HG03066 (cell line): Measurements from ENCODE around the gene TTYH3.

Experiments
- ATAC-seq: cut with Tn5 transposase; IDR thresholded peaks from one replicate; pipeline ENCODE4 v1.9.1; 2021; ENCODE audit warnings: low read depth; ENCODE audit not compliant: unreplicated experiment

The TTYH3 gene

DNA sequence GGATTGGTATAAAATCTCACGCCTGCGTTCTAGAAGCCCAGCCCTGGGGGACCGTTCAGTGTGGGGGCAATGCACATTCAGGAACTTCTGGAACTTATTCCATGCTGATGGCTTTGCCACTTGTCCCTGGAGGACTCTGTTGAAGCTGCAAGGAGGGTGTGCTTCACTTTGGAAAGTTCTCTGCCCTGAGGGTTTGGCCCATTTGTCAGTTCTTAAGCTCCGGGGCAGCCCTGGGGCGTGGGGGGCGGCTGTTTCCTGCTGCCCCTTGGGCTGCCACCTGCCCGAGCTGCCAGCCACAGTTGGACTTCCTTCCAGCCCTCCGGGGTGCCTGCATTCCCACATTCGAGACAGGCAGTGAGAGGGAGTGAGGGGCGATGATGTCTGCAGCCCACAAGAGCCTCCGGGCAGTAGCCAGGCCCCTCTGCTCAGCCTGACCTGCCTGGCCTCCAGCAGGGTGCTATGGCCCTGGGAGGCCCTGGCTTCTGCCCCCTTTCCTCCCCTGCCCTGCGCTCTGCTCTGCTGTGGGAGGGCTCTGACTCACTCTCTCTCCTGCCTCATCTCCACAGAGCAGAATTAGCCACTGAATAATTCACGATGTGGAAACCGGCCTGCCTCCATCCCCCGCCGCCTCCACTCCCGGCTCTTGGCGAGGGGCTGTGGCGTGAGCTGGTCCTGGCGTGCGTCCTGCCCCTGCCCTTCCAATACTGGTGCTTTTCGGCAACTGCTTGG is 1.9 kb downstream of the TTYH3 start:
- ATAC-seq, result no peak

DNA sequence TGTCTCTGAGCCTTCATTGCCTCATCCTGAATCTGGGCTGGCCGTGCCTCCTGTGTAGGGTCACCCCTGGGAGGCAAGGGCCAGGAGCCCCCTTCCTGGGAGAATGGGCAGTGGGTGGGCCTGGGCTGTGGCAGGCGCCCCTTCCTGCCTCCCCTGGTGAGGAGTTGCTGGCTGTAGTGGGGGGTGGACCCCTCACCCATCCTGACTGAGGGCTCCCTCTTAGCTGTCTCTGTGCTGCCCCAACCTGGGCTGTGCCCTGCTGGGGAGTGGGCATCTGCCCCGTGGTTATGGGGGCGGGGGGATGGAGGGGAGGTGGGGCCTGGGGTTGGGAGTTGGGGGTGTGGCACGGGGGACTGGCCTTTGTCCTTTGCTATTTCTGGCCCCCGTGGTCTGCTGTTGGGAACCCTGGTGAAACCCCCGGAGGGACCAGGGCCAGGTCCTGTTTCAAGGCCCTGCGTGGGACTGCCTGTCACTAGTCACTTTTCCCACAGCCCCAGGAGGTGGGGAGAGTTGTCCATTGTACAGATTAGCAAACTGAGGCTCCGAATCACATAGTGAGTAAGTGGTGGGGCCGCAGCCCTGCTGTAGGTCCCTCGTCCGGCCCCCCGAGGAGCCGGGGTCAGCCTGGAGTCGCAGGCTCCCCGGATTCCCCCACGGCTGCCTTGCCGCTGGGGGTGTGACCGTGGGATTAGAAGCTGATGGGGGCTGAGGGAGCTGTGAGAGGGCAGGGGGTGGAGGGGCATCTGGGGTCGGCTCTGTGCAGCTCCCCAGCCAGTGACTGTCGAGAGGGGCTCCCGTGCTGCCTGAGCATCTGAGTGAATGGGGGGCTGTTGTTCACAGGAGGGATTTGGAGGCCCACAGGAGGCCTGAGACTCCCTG is 2.7 kb downstream of the TTYH3 start:
- no peak for ATAC-seq

DNA sequence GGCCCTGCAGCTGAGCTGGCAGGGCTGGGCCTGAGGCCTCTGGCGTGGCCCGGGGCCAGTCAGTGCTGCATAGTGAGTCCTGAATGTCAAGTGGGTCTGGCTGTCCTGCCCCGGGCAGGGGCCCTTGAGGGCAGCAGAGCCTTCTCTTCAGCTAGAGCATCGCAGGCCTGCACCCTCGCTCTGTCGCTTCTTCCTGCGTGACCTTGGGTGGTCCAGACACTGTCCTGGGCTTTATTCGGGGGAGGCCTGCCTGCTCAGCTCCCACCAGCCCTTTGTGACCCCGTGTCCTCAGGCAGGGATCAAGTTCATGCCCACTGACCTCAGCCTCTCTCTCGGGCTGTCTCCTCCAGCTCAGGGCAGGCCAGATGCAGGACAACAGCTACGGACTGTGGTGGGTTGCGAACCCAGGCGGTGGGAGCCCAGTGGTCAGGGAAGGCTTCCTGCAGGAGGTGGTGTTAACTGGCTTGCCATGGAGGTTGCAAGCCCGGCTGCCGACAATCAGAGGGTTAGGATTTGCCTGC is 3.4 kb downstream of the TTYH3 start:
- no peak for ATAC-seq

DNA sequence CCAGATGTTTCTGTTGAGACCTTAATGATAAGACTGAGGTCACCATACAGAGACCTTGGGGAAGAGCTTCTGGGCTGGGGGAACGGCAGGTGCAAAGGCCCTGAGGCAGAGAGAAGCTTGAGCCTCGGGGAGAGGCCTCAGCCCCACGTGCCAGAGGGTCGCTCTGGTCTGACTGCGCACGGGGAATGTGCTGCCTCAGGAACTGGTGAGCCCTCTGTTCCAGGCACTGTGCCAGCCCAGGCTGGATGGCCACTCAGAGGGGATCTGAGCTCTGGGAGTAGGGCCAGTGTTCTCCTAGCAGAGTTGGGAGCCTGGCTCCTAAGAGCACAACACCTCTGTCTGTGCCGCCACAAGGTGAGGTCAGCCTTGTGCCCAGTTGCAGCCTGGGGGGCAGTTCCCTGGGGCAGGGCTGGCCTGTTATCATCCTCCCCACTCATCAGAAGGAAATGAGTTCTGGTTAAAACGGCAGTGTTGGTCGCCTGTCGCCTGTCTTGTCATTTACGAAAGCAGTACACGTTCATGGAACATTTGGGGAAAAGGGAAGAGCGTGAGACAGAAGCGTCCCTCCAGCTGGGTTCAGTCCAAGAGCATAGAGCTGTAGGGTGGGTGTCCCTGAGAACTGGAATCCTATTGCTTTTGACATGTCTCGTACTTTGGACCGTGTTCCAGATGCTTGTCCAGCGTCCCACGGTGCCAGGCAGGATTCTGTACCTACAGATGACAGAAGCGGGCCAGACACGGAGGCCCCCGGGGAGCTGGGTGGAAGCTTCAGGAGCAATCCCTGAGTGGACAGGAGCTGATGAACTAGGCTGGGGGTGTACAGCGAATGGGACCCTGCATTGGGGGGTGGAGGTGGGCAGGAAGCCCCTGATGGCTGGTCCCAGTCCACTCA is 4.3 kb downstream of the TTYH3 start:
- ATAC-seq, result no peak

DNA sequence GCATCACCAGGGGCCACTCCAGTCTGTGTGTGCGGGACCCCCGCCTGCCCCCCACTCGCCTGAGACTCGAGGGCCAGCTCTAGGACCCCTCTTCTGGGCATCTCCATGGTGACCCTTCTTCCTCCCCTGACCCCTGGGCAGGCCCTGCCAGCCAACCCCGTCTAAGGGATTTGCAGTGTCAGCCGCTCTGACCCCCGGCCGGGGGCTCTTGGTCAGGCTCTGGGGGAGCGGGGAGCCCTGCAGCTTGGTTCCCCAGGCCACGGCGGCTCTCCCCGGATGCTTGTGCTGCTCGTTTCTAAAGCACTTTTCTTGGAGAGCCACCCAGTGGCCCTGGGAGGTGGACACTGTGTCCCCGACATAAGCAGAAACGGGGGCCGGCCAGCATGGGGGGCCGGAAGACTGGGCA is 5.3 kb downstream of the TTYH3 start:
- ATAC-seq, result no peak

DNA sequence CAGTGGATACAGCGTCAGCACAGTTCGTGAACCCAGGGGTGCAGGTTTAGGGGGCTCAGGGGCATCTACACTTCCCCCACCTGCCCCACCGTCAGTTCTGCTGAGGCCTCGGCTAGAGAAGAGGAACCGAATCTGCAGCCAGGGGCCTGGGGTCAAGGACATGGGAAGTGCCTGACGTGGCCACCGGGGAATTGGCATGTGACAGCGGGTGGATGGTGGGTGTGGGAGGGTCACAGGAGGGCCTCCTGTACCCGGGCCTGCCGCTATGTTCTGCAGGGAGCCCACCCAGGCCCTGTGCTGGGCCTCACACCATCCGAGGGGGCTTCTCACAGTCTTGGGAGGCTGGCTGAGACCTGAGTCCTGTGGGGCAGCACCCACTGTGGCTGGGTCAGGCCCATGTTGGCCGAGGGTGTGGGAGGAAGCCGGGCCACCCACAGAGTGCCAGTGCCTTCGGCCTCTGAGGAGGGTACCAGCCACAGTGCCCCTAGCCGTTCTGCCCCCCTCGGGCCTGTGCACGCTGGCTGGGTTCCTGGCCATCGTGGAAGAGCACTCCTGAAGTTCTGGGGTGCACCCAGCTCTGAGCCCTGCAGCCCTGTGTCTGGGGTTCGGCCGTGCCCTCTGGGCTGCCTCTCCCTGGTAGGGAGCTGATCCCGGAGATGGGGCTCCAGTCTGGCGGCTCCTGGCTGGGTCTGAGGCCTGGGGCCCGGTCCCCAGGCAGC is 5.9 kb downstream of the TTYH3 start:
- ATAC-seq, result no peak

DNA sequence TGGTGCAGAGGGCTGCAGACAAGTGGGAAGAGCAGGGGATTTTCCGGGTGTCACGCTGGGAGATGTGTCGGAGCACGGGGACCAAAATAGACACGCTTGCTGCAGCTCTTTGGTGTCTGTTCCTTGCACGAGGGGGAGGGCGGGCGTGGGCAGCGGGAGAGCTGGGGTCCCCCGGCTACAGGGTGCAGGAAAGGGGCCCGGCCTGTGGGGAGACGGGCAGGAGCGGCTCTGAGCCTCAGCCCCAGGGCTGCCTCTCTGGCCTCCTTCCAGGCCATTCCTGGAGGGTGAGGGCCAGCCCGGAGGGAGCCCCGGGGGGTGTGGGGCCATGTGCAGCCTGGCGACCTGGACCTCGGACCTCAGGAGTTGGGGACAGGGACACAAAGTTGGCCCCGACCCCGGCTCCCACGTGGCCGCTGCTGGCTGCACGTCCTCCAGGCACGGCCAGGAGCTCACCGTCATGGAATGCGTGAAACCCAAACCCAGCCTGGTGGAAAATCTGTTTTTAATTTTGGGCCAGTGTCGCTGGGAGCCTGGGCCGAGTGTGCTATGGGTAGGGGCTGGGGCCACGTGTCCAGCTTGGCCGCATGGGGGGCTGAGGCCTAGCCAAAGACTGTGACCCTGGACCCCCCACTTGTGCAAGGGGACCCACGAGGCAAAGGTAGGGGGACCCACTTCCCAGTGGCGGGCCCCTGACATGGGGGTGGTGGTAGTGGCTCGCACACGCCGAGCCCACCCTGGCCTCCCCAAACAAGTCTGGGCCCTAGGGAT is 6.6 kb downstream of the TTYH3 start:
- ATAC-seq, result no peak

DNA sequence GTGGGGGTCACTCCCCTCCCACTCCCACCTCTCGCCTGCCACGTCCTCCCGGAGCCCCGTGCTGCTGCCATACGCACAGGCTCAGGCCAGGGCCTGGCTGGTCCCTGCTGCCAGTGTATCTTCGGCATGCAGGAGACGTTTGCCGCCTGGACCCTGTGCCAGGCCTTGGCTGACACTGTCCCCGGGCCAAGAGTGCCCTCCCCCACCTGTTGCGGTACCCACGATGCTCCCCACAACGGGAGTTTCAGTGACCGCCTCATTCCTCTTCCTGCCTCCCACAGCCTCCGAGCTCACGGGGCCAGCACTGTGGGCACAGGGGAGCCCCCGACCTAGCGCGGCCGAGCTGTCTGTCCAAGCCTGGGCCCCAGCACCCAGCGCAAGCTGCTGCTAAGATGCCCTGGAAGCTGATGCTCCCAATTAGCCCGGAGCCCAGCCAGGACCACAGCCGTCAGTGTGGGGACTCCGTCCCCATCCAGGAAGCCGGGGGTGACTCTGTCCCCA is 7.4 kb downstream of the TTYH3 start:
- no peak for ATAC-seq

DNA sequence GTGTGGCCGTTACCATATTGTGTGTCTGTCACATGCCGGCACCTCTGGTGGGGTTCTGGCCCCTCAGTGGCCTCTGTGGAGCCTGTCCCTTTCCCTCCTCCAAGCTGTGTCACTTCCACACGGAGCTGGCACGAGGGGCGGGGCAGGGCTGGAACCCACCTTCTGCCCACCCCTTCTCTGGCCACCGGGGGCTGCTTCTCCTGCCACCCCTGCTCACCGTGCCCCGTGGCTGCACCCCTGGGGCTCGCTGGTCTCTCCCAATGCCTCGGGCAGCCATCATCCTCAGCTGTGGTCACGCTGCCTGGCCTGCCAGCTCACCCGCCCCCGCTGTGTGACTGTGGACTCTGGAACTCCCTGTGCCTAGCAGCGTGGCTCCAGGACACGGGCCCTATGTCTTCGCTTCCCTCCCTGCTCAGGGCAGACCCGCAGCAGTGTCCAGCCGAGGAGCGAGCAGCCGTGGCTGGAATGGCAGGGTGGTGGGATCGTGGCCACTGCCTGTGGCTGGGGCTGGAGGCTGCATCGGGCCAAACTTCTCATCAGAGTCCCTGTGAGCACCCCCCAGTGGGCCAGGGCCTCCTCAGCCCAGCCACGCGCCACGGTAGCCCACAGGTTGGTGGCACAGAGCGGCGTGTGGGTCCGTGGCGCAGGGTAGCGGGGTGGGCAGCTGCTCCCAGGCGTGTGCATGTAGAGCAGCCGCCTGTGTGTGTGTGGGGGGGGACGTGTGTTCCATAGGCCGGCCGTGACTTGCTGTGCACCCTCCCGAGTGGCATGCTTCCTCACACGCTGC is 8.1 kb downstream of the TTYH3 start:
- no peak for ATAC-seq

DNA sequence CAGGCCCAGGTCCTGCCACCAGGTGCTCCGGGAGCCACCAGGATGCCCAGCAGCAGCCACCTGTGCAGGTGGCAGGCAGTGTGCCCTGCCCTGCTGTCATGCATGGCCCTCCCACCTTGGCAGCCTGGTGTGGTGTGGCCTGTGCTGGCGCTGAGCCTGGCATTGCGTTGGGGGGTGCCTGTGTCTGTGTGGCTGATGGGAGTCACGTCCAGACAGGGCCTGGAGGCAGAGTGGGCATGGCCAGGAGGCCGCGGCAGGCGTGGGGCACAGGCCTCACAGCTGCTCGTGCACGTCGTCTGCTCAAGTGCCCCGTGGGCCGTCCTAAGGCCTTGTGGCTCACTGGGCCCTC is 8.7 kb downstream of the TTYH3 start:
- ATAC-seq, result no peak

DNA sequence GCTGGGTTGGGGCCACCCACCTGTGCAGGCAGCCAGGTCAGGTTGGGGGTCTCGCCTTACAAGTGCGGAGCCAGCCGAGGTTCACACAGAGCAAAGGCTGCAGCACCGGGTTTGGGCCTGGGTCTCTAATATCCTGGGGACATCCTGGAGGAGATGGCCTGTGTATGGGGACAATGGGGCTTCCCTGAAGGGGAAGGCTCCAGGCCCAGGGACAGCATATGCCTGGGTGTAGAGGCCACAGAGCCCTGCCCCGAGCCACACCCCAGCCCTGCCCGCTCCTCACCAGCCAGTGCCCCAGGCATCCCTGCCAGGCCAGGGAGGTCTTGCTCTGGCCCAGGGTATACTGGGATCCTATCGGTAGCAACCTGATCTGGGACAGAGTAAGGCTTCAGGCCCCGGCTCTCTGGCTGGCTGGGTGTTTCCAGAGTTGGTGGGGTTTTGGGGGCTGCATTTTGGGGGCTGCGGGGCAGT is 9.1 kb downstream of the TTYH3 start:
- ATAC-seq, result no peak

DNA sequence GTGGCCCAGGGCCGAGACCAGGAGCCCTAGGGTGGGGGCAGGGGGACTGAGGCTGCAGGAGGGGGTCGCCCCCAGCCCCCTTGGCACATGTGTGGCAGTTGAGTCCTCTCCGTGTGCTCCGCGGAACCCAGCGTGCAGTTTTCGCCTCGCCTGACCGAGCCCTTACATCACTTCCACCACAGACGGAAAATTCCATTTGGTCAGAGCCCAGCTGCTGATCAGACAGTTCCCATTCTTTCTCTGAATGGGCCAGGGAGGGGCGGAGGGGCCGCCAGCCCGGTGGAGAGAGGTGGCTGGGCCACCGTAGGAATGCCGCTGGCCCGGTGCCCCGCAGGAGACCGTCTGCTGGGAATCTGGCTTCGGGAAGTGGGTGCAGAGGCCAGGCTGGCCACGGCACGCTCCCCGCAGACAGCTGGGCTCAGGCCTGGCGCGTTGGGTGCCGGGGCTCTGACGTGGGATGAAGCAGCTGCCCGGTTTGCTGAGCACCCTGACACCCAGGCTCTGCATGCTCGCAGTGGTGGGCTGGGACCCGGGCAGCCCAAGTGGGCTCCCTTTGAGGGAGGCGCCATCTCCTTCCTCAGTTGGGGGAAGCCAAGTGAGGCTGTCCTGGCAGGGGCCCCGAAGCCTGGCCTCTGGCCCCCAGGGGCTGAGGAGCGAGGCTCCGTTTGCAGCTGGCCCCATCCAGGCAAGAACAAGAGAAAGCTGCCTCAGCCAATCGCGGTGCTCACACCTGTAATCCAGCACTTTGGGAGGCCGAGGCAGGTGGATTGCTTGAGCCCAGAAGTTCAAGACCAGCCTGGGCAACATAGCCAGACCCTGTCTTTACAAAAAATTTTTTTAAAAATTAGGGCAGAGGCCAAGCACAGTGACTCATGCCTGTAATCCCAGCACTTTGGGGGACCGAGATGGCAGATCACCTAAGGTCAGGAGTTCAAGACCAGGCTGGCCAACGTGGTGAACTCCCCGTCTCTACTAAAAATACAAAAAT is 9.9 kb downstream of the TTYH3 start:
- ATAC-seq, result peak; percentile 29

DNA sequence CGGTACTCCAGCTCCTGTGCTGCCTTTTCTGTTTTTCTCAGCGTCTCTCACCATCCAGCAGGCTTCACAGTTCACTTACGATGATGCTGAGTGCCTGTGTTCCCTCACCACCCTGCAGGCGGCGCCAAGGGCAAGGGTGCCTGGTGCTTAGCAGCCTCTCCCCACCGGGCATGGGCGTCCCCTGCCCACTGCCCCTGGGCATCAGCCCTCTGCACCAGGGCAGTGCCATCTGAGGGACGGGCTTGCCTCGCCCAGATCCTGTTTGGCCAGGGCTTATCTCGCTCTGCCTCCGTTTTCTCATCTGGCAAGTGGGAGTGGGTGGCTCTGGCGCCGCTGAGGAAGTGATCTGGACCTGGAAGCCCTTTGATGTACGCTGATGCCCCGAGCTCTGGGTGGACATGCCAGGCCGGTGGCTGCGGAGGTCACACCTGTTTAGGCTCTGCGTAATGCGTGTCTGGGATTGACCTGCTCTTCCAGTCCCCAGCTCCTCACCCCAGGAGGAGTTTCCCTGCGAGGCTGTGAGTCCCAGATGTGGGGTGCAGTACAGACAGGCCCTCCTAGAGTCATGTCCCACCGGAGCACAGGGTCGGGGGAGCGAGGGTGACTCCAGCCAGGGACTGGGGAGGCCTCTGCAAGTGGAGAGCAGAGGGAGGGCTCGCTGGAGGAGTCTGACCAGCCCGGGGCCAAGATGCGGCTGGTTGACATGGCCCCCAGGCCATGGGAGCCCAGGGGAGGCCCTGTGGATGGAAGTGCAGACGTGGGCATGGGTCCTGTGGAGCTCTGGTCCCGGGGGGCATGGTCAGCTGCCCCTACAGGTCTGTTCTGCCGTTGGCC is 11.8 kb downstream of the TTYH3 start:
- no peak for ATAC-seq

DNA sequence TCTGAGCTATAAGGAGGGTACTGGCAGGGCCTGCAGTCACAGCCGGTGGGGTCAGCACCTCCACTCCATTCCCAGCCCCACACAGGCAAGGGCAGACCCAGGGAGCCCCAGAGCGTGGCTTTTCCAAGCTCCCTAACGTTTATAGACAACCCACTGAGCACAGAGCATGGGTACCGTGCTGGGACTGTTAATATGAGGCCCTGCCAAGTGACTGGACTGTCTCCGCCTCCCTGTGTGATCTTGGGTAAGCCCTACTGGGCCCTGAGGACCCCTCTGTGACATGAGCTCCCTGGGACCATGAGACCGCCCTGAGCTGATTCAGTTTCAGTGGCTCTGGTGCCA is 12.4 kb downstream of the TTYH3 start:
- ATAC-seq, result no peak

DNA sequence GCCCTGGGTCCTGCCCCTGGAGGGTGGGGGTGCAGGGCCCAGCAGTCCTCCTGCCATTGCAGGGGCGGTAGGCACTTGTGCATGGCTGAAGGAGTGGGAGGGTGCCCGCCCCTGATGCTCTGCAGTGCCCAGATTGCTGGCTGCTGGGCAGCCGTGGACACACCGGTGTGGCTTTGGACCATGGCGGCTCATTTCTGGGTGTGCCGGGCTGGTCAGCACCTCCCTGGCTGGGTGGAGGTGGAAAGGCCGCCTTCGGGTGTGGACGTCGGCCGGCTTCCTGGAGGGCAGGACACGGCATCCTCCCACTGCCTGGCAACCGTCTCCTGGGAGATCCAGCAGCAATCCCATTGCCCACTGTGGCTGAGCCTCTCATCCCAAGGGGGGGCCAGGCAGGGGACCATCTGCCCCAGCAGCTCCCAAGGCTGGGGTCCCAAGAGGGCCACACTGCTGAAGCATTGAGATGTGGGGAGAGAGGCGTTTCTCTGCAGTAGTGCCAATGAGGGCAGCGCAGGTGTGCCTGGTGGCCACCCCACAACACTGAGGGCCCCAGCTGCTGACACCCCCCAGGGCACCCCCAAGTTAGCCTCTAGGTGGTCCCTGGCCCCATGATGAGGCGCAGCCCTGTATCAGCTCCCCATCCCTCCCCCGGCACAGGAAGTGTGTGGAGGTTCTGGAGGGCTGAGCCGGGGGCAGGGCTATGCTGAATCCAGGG is 12.9 kb downstream of the TTYH3 start:
- ATAC-seq, result no peak
